Endometrial microvascular endothelial cells (primary cell): ENCODE results near the gene CNTN4. TPM values are rescaled to one million over a fixed set of nuclear protein-coding genes. Genes with fewer than 3 reads are reported as not detected.
"Not testable (repeated sequence)": the region's sequence is repeated elsewhere in the genome, so short reads cannot be mapped to it uniquely, and the experiment has no call there.

Experiments
- in situ Hi-C: cut with HindIII; loops from 2 replicates; pipeline ENCODE4 v1.10.0; 2017; ENCODE audit warnings: low sequenced_read_pairs, low pct_unique_long_range_greater_than_20kb; ENCODE audit errors: inconsistent ontology term
- total RNA-seq: library from RNA; depleted of rRNA; stranded (reverse); fragments of >200 nt; gene quantifications from one replicate; pipeline ENCODE4 v1.2.3, GENCODE V29; 2015; ENCODE audit errors: inconsistent ontology term

CNTN4 gene
- total RNA-seq, 1 donor from 2014 or later, result not detected

GRCh38 chr3:2948882-2949281, 850.2 kb downstream of the CNTN4 start:
- in situ Hi-C loops, result no loop called here

- in situ Hi-C loops, result no loop called here
These were observed 851.5 kb downstream of the CNTN4 start for GRCh38 chr3:2950159-2950558.

- in situ Hi-C loops, result no loop called here
These were observed 858.4 kb downstream of the CNTN4 start for GRCh38 chr3:2957115-2957514.

- in situ Hi-C loops, result no loop called here
These were observed 859.9 kb downstream of the CNTN4 start for GRCh38 chr3:2958551-2958950.

GRCh38 chr3:2961576-2961975, 862.9 kb downstream of the CNTN4 start:
- in situ Hi-C loops, result no loop called here

- in situ Hi-C loops, result no loop called here
These were observed 869.2 kb downstream of the CNTN4 start for GRCh38 chr3:2967871-2968270.

GRCh38 chr3:2968475-2968874, 869.8 kb downstream of the CNTN4 start:
- in situ Hi-C loops, result no loop called here

GRCh38 chr3:2976212-2976611, 877.5 kb downstream of the CNTN4 start:
- in situ Hi-C loops, result no loop called here

- in situ Hi-C loops, result no loop called here
These were observed 878.1 kb downstream of the CNTN4 start for GRCh38 chr3:2976796-2977195.

- in situ Hi-C loops, result no loop called here
These were observed 880.5 kb downstream of the CNTN4 start for GRCh38 chr3:2978977-2979732.

- in situ Hi-C loops, result no loop called here
These were observed 885.6 kb downstream of the CNTN4 start for GRCh38 chr3:2984005-2984830.

GRCh38 chr3:2984831-2985220, 886.2 kb downstream of the CNTN4 start:
- in situ Hi-C loops, result no loop called here

GRCh38 chr3:2985479-2985878, 886.8 kb downstream of the CNTN4 start:
- in situ Hi-C loops, result no loop called here

- in situ Hi-C loops, result no loop called here
These were observed 893.9 kb downstream of the CNTN4 start for GRCh38 chr3:2992534-2992933.

- in situ Hi-C loops, result not testable (repeated sequence)
These were observed 894.5 kb downstream of the CNTN4 start for GRCh38 chr3:2993130-2993529.

- in situ Hi-C loops, result no loop called here
These were observed 895.1 kb downstream of the CNTN4 start for GRCh38 chr3:2993736-2994135.

- in situ Hi-C loops, result no loop called here
These were observed 896.5 kb downstream of the CNTN4 start for GRCh38 chr3:2995195-2995594.

- in situ Hi-C loops, result no loop called here
These were observed 906.6 kb downstream of the CNTN4 start for GRCh38 chr3:3005146-3005744.

GRCh38 chr3:3013317-3014052, 914.8 kb downstream of the CNTN4 start:
- in situ Hi-C loops, result no loop called here
